Measurements from ENCODE around the gene POLR1G.

The POLR1G gene

GRCh38 chr19:45448425-45448756 lies 41.9 kb downstream of the POLR1G start:
- no peak for DNase-seq

- DNase-seq, result no peak
These were observed 42.4 kb downstream of the POLR1G start for GRCh38 chr19:45448887-45449299.

DNA sequence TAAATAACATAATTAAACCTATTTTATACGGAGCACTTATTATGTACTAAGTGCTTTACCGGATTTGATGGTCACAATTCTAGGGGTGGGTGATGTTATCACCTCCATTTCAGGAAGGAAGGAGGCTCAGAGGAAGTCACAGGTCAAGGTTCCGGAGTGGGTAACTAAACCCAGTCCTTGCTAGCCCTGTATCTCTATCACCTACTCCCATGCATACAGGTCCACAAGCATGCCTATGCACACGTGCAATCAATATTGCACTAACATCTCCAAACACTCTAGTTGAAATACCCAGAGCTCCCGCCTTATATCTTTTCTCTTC lies 43.5 kb downstream of the POLR1G start:
- DNase-seq, result peak in 1 of 2 experiments; percentile 74

DNA sequence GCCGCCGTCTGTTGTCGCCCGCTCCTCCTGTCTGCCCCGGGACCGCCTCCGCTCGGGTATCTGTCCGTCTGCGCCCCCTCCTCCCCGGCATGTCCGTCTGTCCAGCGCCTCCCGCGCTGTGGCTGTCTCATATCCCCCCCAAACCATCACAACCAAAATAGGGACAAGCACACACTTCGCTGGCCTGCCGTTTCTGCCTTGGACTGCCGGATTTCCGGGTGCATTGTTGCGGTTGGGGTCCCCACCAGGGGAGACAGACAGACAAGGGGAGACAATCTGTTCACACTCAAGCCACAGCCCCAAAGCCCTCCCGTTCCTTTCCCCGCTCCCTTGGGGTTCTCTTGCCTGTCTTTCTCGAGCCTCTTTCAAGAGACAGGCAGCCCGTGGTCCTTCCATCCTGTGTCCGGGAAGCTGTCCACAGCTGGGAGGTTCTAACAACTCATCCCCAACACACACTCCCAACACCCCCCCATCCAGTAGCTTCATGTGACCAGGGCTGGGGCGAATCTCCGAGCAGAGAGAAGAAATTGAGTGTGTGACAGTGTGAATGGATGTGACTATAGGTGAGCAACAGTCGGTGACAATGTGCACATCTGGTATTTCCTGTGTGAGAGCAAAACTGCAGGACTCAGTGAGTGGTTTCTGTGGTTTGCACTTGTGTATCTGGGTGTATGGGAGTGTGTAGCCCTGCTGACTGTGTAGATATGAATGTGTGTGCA lies 44.8 kb downstream of the POLR1G start:
- DNase-seq, result peak; percentile 22 to 41

DNA sequence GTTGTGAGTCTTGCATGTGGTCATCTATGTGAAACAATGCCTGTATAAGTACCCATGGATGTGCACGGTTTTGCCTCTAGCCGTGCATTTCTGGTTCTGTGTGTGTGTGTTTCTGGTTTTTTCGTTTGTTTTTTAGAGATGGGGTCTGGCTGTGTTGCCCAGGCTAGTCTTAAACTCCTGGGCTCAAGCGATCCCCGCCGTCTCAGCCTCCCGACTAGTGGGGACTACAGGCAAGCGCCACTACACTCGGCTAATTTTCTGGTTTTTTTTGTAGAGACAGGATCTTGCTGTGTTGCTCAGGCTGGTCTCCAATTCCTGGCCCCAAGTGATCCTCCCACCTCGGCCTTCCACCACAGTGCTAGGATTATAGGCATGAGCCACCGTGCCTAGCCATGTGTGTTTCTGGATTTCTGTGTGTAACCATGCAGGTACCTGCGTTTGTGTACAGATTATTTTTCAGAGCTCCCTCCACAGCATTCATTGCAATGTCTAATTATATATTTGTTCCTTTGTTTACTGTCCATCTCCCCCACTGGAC lies 45.5 kb downstream of the POLR1G start:
- DNase-seq, result no peak

- DNase-seq, result peak; percentile 76 to 80
These were observed 49.5 kb downstream of the POLR1G start for GRCh38 chr19:45455707-45456499.

DNA sequence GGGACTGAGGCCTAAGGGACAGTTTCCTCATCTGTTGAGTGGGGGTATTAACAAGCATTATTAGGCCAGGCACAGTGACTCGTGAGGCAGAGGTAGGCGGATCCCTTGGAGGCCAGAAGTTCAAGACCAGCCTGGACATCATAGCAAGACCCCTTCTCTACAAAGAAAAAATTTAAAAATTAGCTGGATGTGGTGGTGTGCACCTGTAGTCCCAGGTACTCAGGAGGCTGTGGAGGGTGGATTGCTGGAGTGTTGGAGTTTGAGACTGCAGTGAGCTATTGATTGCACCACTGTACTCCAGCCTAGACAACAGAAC lies 50.0 kb downstream of the POLR1G start:
- DNase-seq, result no peak

- no peak for DNase-seq
These were observed 51.3 kb downstream of the POLR1G start for GRCh38 chr19:45457776-45458175.

All from AML-193 (cell line).